Trophoblast cell (in vitro differentiated cells and primary cell): ENCODE measurements around the gene CFTR.

ENCODE experiments used
- DNase-seq, 2 donors: peaks; one replicate each; pipeline ENCODE4 v3.0.0-alpha.2; 2016
- H2AFZ ChIP-seq: 2 replicates; pipeline ENCODE4 v1.6.1; 2013; ENCODE audit warnings: low read length, moderate library complexity, mild to moderate bottlenecking; ENCODE audit not compliant: insufficient read depth, poor library complexity
- H2AK5ac ChIP-seq: 2 replicates; pipeline ENCODE4 v1.6.1; 2013; ENCODE audit warnings: mild to moderate bottlenecking, low read length
- H2BK120ac ChIP-seq: 2 replicates; pipeline ENCODE4 v1.6.1; 2013; ENCODE audit warnings: low read length, mild to moderate bottlenecking, moderate library complexity; ENCODE audit not compliant: insufficient read depth, poor library complexity
- H2BK12ac ChIP-seq: 2 replicates; pipeline ENCODE4 v1.6.1; 2013; ENCODE audit warnings: mild to moderate bottlenecking, low read length, moderate library complexity
- H2BK5ac ChIP-seq: 2 replicates; pipeline ENCODE4 v1.6.1; 2013; ENCODE audit warnings: low read length, low read depth, moderate library complexity, mild to moderate bottlenecking; ENCODE audit not compliant: poor library complexity
- H3K14ac ChIP-seq: 2 replicates; pipeline ENCODE4 v1.6.1; 2013; ENCODE audit warnings: mild to moderate bottlenecking, low read length
- H3K18ac ChIP-seq: 2 replicates; pipeline ENCODE4 v1.6.1; 2013; ENCODE audit warnings: mild to moderate bottlenecking, low read length
- H3K23ac ChIP-seq: 2 replicates; pipeline ENCODE4 v1.6.1; 2013; ENCODE audit warnings: low read length
- H3K27ac ChIP-seq: 2 replicates; pipeline ENCODE4 v1.5.1; 2013; ENCODE audit warnings: low read depth, mild to moderate bottlenecking, inconsistent platforms, low read length, moderate library complexity
- H3K27me3 ChIP-seq: 2 replicates; pipeline ENCODE4 v1.6.1; 2013; ENCODE audit warnings: inconsistent platforms, mild to moderate bottlenecking, low read length, moderate library complexity; ENCODE audit not compliant: insufficient read depth
- H3K36me3 ChIP-seq, 2 experiments: 1 replicate in 1 of 2; 2 replicates in 1 of 2; pipeline ENCODE4 v1.6.1; 2013; ENCODE audit warnings: low read length in 2 of 2, mild to moderate bottlenecking in 2 of 2, moderate library complexity in 1 of 2; ENCODE audit not compliant: insufficient read depth in 2 of 2, control insufficient read depth in 1 of 2
- H3K4ac ChIP-seq: 2 replicates; pipeline ENCODE4 v1.6.1; 2013; ENCODE audit warnings: low read depth, mild to moderate bottlenecking, low read length, moderate library complexity
- H3K4me1 ChIP-seq, 2 experiments: 1 replicate in 1 of 2; 2 replicates in 1 of 2; pipeline ENCODE4 v1.6.1; 2013; ENCODE audit warnings: low read length in 2 of 2, mild to moderate bottlenecking in 2 of 2, moderate library complexity in 1 of 2; ENCODE audit not compliant: insufficient read depth in 2 of 2, control insufficient read depth in 1 of 2
- H3K4me2 ChIP-seq: 2 replicates; pipeline ENCODE4 v1.6.1; 2013; ENCODE audit warnings: inconsistent platforms, mild to moderate bottlenecking, low read length, moderate library complexity
- H3K4me3 ChIP-seq: 2 replicates; pipeline ENCODE4 v1.5.1; 2013; ENCODE audit warnings: mild to moderate bottlenecking, low read depth, low read length, inconsistent platforms
- H3K79me1 ChIP-seq: one replicate; pipeline ENCODE4 v1.6.1; 2013; ENCODE audit warnings: low read length
- H3K79me2 ChIP-seq: 2 replicates; pipeline ENCODE4 v1.6.1; 2013; ENCODE audit warnings: low read length, mild to moderate bottlenecking; ENCODE audit not compliant: control insufficient read depth, insufficient read depth, poor library complexity
- H3K9ac ChIP-seq: 2 replicates; pipeline ENCODE4 v1.6.1; 2013; ENCODE audit warnings: mild to moderate bottlenecking, low read length
- H3K9me3 ChIP-seq: 2 replicates; pipeline ENCODE4 v1.6.1; 2013; ENCODE audit warnings: low read depth, mild to moderate bottlenecking, control low read depth, inconsistent platforms, low read length; ENCODE audit not compliant: insufficient read depth
- H4K12ac ChIP-seq: 2 replicates; pipeline ENCODE4 v1.6.1; 2013; ENCODE audit warnings: low read depth, mild to moderate bottlenecking, low read length, moderate library complexity
- H4K8ac ChIP-seq: 2 replicates; pipeline ENCODE4 v1.6.1; 2013; ENCODE audit warnings: low read depth, mild to moderate bottlenecking, low read length, moderate library complexity
- H4K91ac ChIP-seq: one replicate; pipeline ENCODE4 v1.6.1; 2013; ENCODE audit warnings: low read depth, mild to moderate bottlenecking, low read length, moderate library complexity
- WGBS: extraction: QIAGEN DNeasy Blood & Tissue Kit; methylation state at CpG from one replicate; pipeline ENCODE4 v1.1.7; 2013; ENCODE audit warnings: missing lambda C conversion rate; ENCODE audit not compliant: insufficient read length, insufficient coverage; ENCODE audit errors: extremely low coverage; 5-methylcytosine and 5-hydroxymethylcytosine counted together

The CFTR gene

GRCh38 chr7:117562759-117563158 lies 82.9 kb downstream of the CFTR start:
- no peaks in the 10 kb centered on the region for H3K36me3 ChIP-seq
- no peak overlapping the region for H3K23ac ChIP-seq
- H4K12ac ChIP-seq = no peak overlapping the region
- no peak overlapping the region for H4K8ac ChIP-seq
- no peak overlapping the region for H4K91ac ChIP-seq
- no peak overlapping the region for H3K4ac ChIP-seq
- no peak overlapping the region for H2AFZ ChIP-seq
- H3K4me2 ChIP-seq = no peak overlapping the region
- no peaks in the 10 kb centered on the region for H3K9me3 ChIP-seq
- no peaks in the 10 kb centered on the region for H3K79me1 ChIP-seq
- no peak overlapping the region for H2BK5ac ChIP-seq
- no peaks in the 10 kb centered on the region for H3K27me3 ChIP-seq
- H3K18ac ChIP-seq = no peak overlapping the region
- no CpG with 5 or more reads among the region's 2 CpGs for WGBS
- H3K14ac ChIP-seq = no peak overlapping the region
- H3K27ac ChIP-seq = no peak overlapping the region
- no peaks in the 10 kb centered on the region for H3K79me2 ChIP-seq
- H2BK120ac ChIP-seq = no peak overlapping the region
- H3K9ac ChIP-seq = no peak overlapping the region
- no peaks in the 10 kb centered on the region for H3K4me1 ChIP-seq
- DNase-seq = no peak
- H3K4me3 ChIP-seq = no peak overlapping the region
- H2BK12ac ChIP-seq = no peak overlapping the region
- H2AK5ac ChIP-seq = no peak overlapping the region

- no peak overlapping the region for H3K18ac ChIP-seq
- H3K4me1 ChIP-seq = no peaks in the 10 kb centered on the region
- no peak overlapping the region for H3K27ac ChIP-seq
- no peak overlapping the region for H3K23ac ChIP-seq
- H3K9me3 ChIP-seq = no peaks in the 10 kb centered on the region
- no peak overlapping the region for H2BK12ac ChIP-seq
- no peak overlapping the region for H4K8ac ChIP-seq
- H3K36me3 ChIP-seq = no peaks in the 10 kb centered on the region
- H3K9ac ChIP-seq = no peak overlapping the region
- H3K4ac ChIP-seq = no peak overlapping the region
- WGBS = no CpG with 5 or more reads among the region's 3 CpGs
- H4K91ac ChIP-seq = no peak overlapping the region
- no peak overlapping the region for H3K14ac ChIP-seq
- no peaks in the 10 kb centered on the region for H3K79me1 ChIP-seq
- H2AFZ ChIP-seq = no peak overlapping the region
- H2BK120ac ChIP-seq = no peak overlapping the region
- no peak overlapping the region for H3K4me2 ChIP-seq
- no peaks in the 10 kb centered on the region for H3K79me2 ChIP-seq
- peak; percentile 19 to 60 for DNase-seq
- no peak overlapping the region for H2AK5ac ChIP-seq
- H4K12ac ChIP-seq = no peak overlapping the region
- no peak overlapping the region for H3K4me3 ChIP-seq
- no peaks in the 10 kb centered on the region for H3K27me3 ChIP-seq
- H2BK5ac ChIP-seq = no peak overlapping the region
These were observed 84.3 kb downstream of the CFTR start for GRCh38 chr7:117564080-117564479.

- no peak overlapping the region for H3K4me3 ChIP-seq
- no peaks in the 10 kb centered on the region for H3K36me3 ChIP-seq
- DNase-seq = peak in 1 of 2 donors; percentile 63
- H3K79me2 ChIP-seq = no peaks in the 10 kb centered on the region
- WGBS = no CpG with 5 or more reads among the region's 2 CpGs
- H4K91ac ChIP-seq = no peak overlapping the region
- H3K4me2 ChIP-seq = no peak overlapping the region
- H3K9me3 ChIP-seq = no peaks in the 10 kb centered on the region
- H3K27ac ChIP-seq = no peak overlapping the region
- no peak overlapping the region for H3K4ac ChIP-seq
- H2AK5ac ChIP-seq = no peak overlapping the region
- H4K8ac ChIP-seq = no peak overlapping the region
- H3K4me1 ChIP-seq = no peaks in the 10 kb centered on the region
- H3K27me3 ChIP-seq = no peaks in the 10 kb centered on the region
- no peak overlapping the region for H4K12ac ChIP-seq
- no peak overlapping the region for H3K14ac ChIP-seq
- no peak overlapping the region for H2BK120ac ChIP-seq
- H3K23ac ChIP-seq = no peak overlapping the region
- H2BK5ac ChIP-seq = no peak overlapping the region
- H2AFZ ChIP-seq = no peak overlapping the region
- H3K9ac ChIP-seq = no peak overlapping the region
- H2BK12ac ChIP-seq = no peak overlapping the region
- no peaks in the 10 kb centered on the region for H3K79me1 ChIP-seq
- H3K18ac ChIP-seq = no peak overlapping the region
These were observed 84.8 kb downstream of the CFTR start for GRCh38 chr7:117564627-117565026.

- Histone ChIP-seq H4K91ac (no peak overlapping the region), H2AFZ (no peak overlapping the region), H2BK5ac (no peak overlapping the region), H2BK12ac (no peak overlapping the region), H3K4me2 (no peak overlapping the region), H4K8ac (no peak overlapping the region), H3K27ac (no peak overlapping the region), H3K9ac (no peak overlapping the region), H3K9me3 (no peaks in the 10 kb centered on the region), H3K23ac (no peak overlapping the region), H3K4ac (no peak overlapping the region), H3K27me3 (no peaks in the 10 kb centered on the region), H3K4me1 (no peaks in the 10 kb centered on the region), H3K79me2 (no peaks in the 10 kb centered on the region), H3K4me3 (no peak overlapping the region), H2AK5ac (no peak overlapping the region), H4K12ac (no peak overlapping the region), H3K36me3 (no peaks in the 10 kb centered on the region), H3K79me1 (no peaks in the 10 kb centered on the region), H2BK120ac (no peak overlapping the region), H3K18ac (no peak overlapping the region), H3K14ac (no peak overlapping the region)
- 100% methylated on average over 1 of the region's 4 CpGs for WGBS
- no peak for DNase-seq
These were observed 85.4 kb downstream of the CFTR start for GRCh38 chr7:117565226-117565625.
